NCI-H748 (cell line): ENCODE data around the gene CELA2B.

Experiments used
- DNase-seq: peaks from one replicate; lab custom pipeline; 2025; ENCODE audit not compliant: unreplicated experiment; lab: John Stamatoyannopoulos, UW

The CELA2B gene

GRCh38 chr1:15524021-15524282 lies 48.0 kb downstream of the CELA2B start, which contains the start of gene CASP9:
CASP9 (minus strand) TSS chr1:15524215; CDS start chr1:15524200, 15 bp downstream.
- no peak for DNase-seq

- peak; percentile 97 for DNase-seq
Measured at GRCh38 chr1:15524283-15525049, 48.6 kb downstream of the CELA2B start.

- no peak for DNase-seq
Measured at GRCh38 chr1:15525050-15526020, 49.4 kb downstream of the CELA2B start.

- DNase-seq = no peak
Measured at GRCh38 chr1:15526021-15526489, 50.2 kb downstream of the CELA2B start.

- peak; percentile 99 for DNase-seq
Measured at GRCh38 chr1:15526490-15527339, 50.8 kb downstream of the CELA2B start, which contains the start of gene DNAJC16. DNAJC16 (plus strand) TSS chr1:15526848; CDS start chr1:15529106, 2,258 bp downstream.

- DNase-seq = no peak
Measured at GRCh38 chr1:15531003-15531402, 55.1 kb downstream of the CELA2B start.

- DNase-seq = no peak
Measured at GRCh38 chr1:15531682-15532081, 55.8 kb downstream of the CELA2B start.

- no peak for DNase-seq
Measured at GRCh38 chr1:15538771-15539170, 62.9 kb downstream of the CELA2B start.

GRCh38 chr1:15540186-15540585 lies 64.3 kb downstream of the CELA2B start:
- no peak for DNase-seq
